Right renal cortex interstitium (tissue), 3 donors: ENCODE data around the gene SRRM3. TPM values are rescaled to one million over a fixed set of nuclear protein-coding genes. Genes with fewer than 3 reads are reported as not detected.
"Not testable (repeated sequence)": the region's sequence is repeated elsewhere in the genome, so short reads cannot be mapped to it uniquely, and the experiment has no call there.

Source experiments
- DNase-seq, 3 donors: peaks; one replicate each; pipeline ENCODE4 v3.0.0-alpha.2; 2013; ENCODE audit warnings: low read depth in 3 of 3, low spot score in 2 of 3
- polyA plus RNA-seq, 3 donors: library from polyadenylated mRNA; unstranded; fragments of 120-200 nt; gene quantifications; one replicate each; pipeline ENCODE4 v1.2.1, GENCODE V29; 2013; ENCODE audit not compliant: insufficient read length in 3 of 3

The SRRM3 gene
- polyA plus RNA-seq, 3 donors = 0.86 to 2.3 (median 1.1) TPM

DNA sequence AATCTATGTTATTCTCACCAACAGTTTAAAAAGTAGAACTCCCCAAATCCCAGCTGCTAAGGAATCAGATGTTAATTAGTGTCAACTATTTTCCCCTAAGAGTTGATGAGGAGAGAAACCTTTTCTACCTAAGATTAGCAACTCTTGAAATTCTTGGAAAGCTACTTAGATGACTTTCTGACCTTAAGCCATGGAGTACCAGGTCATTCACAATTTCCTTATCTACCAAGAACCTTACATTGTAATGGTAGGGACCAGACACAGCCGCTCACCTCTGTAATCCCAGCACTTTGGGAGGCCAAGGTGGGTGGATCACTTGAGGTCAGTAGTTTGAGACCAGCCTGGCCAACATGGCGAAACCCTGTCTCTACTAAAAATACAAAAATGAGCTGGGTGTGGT lies 133.7 kb downstream of the SRRM3 start:
- not testable (repeated sequence) for DNase-seq

GRCh38 chr7:76336094-76336493 lies 134.4 kb downstream of the SRRM3 start:
- no peak for DNase-seq

Other genes with a start within 250 kb of the SRRM3 start
- gene TMEM120A, start 207.3 kb upstream of the SRRM3 start, polyA plus RNA-seq = 10 to 100 TPM; 50.8 to 63.5 (median 62.2) TPM
- gene STYXL1, start 153.9 kb upstream of the SRRM3 start, polyA plus RNA-seq = 10 to 100 TPM; 42.8 to 54.1 (median 53.0) TPM
- 100 to 1,000 TPM; 204 to 221 (median 212) TPM for gene MDH2, start 153.8 kb upstream of the SRRM3 start, polyA plus RNA-seq
- gene HSPB1, start 100.8 kb downstream of the SRRM3 start, polyA plus RNA-seq = 100 to 1,000 TPM; 112 to 172 (median 132) TPM
- 100 to 1,000 TPM; 128 to 134 (median 130) TPM for gene YWHAG, start 157.1 kb downstream of the SRRM3 start, polyA plus RNA-seq
- 1 to 10 TPM; 3.1 to 6.5 (median 5.5) TPM for gene SSC4D, start 207.8 kb downstream of the SRRM3 start, polyA plus RNA-seq
- 10 to 100 TPM in 1 of 3 donors, 1 to 10 TPM in 2; 2.1 to 10.1 (median 2.5) TPM for gene ZP3, start 223.1 kb downstream of the SRRM3 start, polyA plus RNA-seq